ENCODE results near the gene PAK1. TPM values are rescaled to one million over a fixed set of nuclear protein-coding genes. Genes with fewer than 3 reads are reported as not detected.
A peak's percentile ranks its signal among the peaks of the same experiment; 100 is the strongest.

PAK1 gene
- polyA plus RNA-seq, 1 experiment: 70.3 TPM

DNA sequence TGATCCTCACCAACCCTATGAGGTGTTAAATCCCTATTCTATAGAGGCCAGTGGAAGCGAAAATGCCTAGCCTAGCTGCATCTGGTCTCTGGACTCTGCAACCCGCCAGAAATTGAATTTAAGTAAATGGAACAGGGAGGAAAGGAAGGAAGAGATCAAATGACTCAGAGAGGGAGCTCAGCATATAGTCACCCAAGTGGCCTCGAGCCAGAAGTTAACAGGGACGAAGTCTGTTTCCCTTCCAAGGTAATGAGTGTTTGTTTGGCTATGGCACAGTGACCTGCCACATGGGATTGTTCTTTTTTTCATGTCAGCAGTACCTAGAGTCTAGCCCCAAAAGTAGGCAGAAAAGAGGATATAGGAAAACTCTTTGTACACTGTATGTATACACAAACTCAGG is 66.3 kb downstream of the PAK1 start:
- no peak overlapping the region for H3K4me3 ChIP-seq (ENCODE audit: low read depth, low read length)
- no peak overlapping the region for H3K27ac ChIP-seq (ENCODE audit: low read depth, low read length)
- no peaks in the 10 kb centered on the region; the same call in 1 of the 2 replicates for H3K9me3 ChIP-seq (ENCODE audit: control insufficient read depth, insufficient read depth, low read length)
- TF ChIP-seq, protein P1, sequence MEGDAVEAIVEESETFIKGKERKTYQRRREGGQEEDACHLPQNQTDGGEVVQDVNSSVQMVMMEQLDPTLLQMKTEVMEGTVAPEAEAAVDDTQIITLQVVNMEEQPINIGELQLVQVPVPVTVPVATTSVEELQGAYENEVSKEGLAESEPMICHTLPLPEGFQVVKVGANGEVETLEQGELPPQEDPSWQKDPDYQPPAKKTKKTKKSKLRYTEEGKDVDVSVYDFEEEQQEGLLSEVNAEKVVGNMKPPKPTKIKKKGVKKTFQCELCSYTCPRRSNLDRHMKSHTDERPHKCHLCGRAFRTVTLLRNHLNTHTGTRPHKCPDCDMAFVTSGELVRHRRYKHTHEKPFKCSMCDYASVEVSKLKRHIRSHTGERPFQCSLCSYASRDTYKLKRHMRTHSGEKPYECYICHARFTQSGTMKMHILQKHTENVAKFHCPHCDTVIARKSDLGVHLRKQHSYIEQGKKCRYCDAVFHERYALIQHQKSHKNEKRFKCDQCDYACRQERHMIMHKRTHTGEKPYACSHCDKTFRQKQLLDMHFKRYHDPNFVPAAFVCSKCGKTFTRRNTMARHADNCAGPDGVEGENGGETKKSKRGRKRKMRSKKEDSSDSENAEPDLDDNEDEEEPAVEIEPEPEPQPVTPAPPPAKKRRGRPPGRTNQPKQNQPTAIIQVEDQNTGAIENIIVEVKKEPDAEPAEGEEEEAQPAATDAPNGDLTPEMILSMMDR (IDR thresholded peaks at IDR 0.05; ENCODE audit: low read depth, low read length): no peak
- H3K27me3 ChIP-seq (ENCODE audit: control insufficient read depth, insufficient read depth, low read length): no peaks in the 10 kb centered on the region
- ChIA-PET POLR2A (no interaction called here), CTCF (interaction anchor here (0.6 kb wide), 1 partner anchor 140 kb away, joined by 3 read pairs; no protein-coding TSS in a partner anchor)
- peak; percentile 41 for DNase-seq (ENCODE audit: low read depth, low spot score)

DNA sequence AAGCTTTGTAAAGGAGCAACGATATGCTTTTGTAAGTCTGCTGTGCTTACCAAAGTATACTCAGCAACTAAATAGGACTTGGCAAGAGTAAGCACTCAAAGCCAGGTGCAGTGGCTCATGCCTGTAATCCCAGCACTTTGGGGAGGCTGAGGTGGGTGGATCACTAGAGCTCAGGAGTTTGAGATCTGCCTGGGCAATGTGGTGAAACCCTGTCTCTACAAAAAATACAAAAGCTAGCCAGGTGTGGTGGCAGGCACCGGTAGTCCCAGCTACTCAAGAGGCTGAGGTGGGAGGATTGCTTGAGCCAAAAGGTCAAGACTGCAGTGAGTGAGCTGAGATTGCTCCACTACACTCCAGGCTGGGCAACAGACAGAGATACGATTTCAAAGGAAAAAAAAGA is 67.5 kb downstream of the PAK1 start:
- no peak for DNase-seq (ENCODE audit: low read depth, low spot score)
- H3K9me3 ChIP-seq (ENCODE audit: control insufficient read depth, insufficient read depth, low read length): no peaks in the 10 kb centered on the region; the same call in 1 of the 2 replicates
- H3K4me3 ChIP-seq (ENCODE audit: low read depth, low read length): no peak overlapping the region
- POLR2A ChIA-PET: no interaction called here
- TF ChIP-seq, protein P1 (IDR thresholded peaks at IDR 0.05; ENCODE audit: low read depth, low read length): no peak
- H3K27me3 ChIP-seq (ENCODE audit: control insufficient read depth, insufficient read depth, low read length): no peaks in the 10 kb centered on the region
- no peak overlapping the region for H3K27ac ChIP-seq (ENCODE audit: low read depth, low read length)
- CTCF ChIA-PET: no interaction called here

DNA sequence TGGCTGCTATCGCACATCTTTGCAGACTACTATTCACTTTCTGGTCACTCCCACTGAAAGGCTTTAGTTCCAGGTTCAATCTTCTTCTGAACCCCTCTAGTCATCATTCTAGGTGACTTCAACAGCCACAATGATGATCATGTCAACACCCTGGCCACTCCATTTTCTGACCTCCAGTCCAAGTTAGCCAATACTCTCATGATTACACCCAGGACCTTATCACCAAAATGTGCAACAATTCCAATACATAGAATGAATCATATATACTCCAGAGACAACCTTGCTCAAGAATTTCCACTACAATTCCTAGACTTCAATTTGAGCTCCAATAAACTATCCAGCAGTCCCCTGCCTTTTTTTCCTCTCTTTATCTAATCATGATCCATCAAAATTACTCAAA is 70.7 kb downstream of the PAK1 start:
- ChIA-PET POLR2A (no interaction called here), CTCF (no interaction called here)
- Histone ChIP-seq H3K9me3 (ENCODE audit: control insufficient read depth, insufficient read depth, low read length) (no peaks in the 10 kb centered on the region), H3K27me3 (ENCODE audit: control insufficient read depth, insufficient read depth, low read length) (no peaks in the 10 kb centered on the region), H3K27ac (ENCODE audit: low read depth, low read length) (no peak overlapping the region), H3K4me3 (ENCODE audit: low read depth, low read length) (no peak overlapping the region)
- TF ChIP-seq, protein P1 (IDR thresholded peaks at IDR 0.05; ENCODE audit: low read depth, low read length): no peak
- DNase-seq (ENCODE audit: low read depth, low spot score): no peak

DNA sequence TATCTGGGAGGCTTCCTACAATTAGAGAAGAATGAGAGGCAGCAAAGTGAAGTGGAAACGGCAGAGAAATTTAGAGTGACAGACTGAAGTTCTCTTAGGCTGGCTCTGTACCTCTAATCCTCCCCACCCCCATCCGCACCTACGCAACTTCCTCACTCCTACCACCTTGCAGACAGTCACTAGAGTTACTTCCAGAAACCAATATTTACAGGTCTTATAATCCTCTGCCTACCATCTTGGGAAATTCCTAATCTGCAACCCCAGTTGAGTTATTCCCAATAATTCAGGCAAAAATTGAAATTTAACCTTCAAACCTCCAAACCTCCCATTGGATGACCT is 71.7 kb downstream of the PAK1 start:
- no peak overlapping the region for H3K4me3 ChIP-seq (ENCODE audit: low read depth, low read length)
- no peak for DNase-seq (ENCODE audit: low read depth, low spot score)
- TF ChIP-seq, protein P1 (IDR thresholded peaks at IDR 0.05; ENCODE audit: low read depth, low read length): no peak
- H3K27ac ChIP-seq (ENCODE audit: low read depth, low read length): no peak overlapping the region
- H3K27me3 ChIP-seq (ENCODE audit: control insufficient read depth, insufficient read depth, low read length): no peaks in the 10 kb centered on the region
- ChIA-PET CTCF (no interaction called here), POLR2A (no interaction called here)
- H3K9me3 ChIP-seq (ENCODE audit: control insufficient read depth, insufficient read depth, low read length): no peaks in the 10 kb centered on the region

DNA sequence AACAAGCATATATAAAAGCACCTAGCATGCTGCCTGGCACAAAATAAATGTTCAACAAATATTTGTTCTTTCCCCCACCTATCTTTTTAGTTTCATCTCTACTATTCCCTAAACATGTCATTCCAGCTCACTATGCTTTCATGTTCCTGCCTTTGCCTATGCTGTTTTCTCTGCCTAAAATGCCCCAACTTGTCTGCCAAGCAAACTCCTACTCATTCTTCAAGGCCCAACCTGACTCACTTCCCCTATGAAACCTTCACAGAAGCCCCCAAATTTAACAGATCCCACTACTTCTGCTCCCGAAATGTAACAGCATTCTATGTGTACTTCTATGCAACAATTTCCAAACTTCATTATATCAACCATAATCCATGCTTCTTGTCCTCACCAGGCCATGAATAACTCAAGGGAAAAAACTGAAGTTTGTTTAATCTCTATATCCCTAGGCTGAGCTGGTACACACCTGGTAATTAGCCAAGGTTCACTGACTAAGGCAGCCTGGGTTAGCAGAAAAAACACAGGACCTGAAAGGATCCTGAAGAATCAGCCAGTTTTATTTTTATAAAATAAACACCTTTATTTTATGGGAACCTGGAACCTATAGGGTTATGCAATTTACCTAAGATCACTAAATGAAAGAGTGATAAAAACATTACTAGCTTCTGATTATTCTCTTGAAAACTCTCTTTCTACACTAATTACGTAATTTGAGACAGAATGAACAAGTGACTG is 72.2 kb downstream of the PAK1 start:
- Histone ChIP-seq H3K27ac (ENCODE audit: low read depth, low read length) (no peak overlapping the region), H3K9me3 (ENCODE audit: control insufficient read depth, insufficient read depth, low read length) (no peaks in the 10 kb centered on the region), H3K27me3 (ENCODE audit: control insufficient read depth, insufficient read depth, low read length) (no peaks in the 10 kb centered on the region), H3K4me3 (ENCODE audit: low read depth, low read length) (no peak overlapping the region)
- ChIA-PET CTCF (no interaction called here), POLR2A (no interaction called here)
- TF ChIP-seq, protein P1 (IDR thresholded peaks at IDR 0.05; ENCODE audit: low read depth, low read length): no peak
- DNase-seq (ENCODE audit: low read depth, low spot score): no peak
